Suprapubic skin (tissue), 4 donors: ENCODE measurements around the gene DCLK2.

Experiments used
- EP300 ChIP-seq: sonication (generic); formaldehyde crosslinking; IDR thresholded peaks from one replicate; pipeline ENCODE4 v1.6.1; 2017; ENCODE audit warnings: antibody characterized with exemption
- POLR2A ChIP-seq, 2 donors: fragments of 450-650 bp; IDR thresholded peaks; one replicate each; pipeline ENCODE4 v1.6.1; 2017; ENCODE audit warnings: antibody characterized with exemption in 2 of 2, mild to moderate bottlenecking in 2 of 2, moderate library complexity in 2 of 2
- POLR2AphosphoS5 ChIP-seq, 3 donors: sonication (generic); formaldehyde crosslinking; IDR thresholded peaks; one replicate each; pipeline ENCODE4 v1.6.1; 2017; ENCODE audit warnings: antibody characterized with exemption in 3 of 3
- TF ChIP-seq, protein P1 (sequence below), 2 donors: fragments of 200-600 bp in 1 of 2; fragments of 450-650 bp in 1 of 2; sonication (generic) in 1 of 2; IDR thresholded peaks; one replicate each; pipeline ENCODE4 v1.5.1; 2016 to 2019; ENCODE audit warnings: antibody characterized with exemption in 2 of 2, mild to moderate bottlenecking in 1 of 2, moderate library complexity in 1 of 2

DNA sequence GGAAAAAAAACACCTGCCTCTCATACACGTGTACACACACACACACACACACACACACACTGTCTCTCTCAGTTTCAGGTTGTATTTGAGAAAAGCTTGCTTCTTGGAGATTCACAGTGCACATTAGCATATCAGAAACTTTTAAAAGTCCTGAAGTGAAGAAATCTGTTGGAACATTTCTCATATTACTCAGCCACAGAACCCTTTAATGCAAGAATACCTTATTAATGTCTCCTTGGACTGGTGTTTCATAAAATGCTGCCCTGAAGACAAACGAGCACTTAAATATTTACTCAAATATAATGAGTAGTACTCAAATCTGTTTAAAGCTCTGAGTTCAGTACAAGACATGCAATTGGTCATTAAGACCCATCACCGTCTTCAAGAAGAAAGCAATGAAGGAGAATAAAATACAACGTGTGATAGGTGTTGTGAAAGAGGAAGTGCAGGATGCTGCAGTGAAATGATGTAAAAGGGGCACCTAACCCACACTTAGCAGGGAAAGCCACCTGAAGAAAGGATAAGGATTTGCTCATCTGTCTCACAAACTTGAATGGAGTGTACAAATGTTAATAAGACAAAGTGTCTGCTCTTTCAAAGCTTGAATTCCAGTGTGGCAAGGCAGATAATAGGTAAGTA is 57.0 kb downstream of the DCLK2 start:
- TF ChIP-seq EP300 (no peak), POLR2A (IDR thresholded peaks at IDR 0.05) (no peak), POLR2AphosphoS5 (IDR thresholded peaks at IDR 0.05) (no peak)
- TF ChIP-seq, protein P1, sequence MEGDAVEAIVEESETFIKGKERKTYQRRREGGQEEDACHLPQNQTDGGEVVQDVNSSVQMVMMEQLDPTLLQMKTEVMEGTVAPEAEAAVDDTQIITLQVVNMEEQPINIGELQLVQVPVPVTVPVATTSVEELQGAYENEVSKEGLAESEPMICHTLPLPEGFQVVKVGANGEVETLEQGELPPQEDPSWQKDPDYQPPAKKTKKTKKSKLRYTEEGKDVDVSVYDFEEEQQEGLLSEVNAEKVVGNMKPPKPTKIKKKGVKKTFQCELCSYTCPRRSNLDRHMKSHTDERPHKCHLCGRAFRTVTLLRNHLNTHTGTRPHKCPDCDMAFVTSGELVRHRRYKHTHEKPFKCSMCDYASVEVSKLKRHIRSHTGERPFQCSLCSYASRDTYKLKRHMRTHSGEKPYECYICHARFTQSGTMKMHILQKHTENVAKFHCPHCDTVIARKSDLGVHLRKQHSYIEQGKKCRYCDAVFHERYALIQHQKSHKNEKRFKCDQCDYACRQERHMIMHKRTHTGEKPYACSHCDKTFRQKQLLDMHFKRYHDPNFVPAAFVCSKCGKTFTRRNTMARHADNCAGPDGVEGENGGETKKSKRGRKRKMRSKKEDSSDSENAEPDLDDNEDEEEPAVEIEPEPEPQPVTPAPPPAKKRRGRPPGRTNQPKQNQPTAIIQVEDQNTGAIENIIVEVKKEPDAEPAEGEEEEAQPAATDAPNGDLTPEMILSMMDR (IDR thresholded peaks at IDR 0.05) = no peak
